ENCODE data around the gene CALML4. TPM values are rescaled to one million over a fixed set of nuclear protein-coding genes. Genes with fewer than 3 reads are reported as not detected.

The CALML4 gene
- total and polyA plus RNA-seq, 4 donors, result 10.4 to 21.7 (median 14.4) TPM

DNA sequence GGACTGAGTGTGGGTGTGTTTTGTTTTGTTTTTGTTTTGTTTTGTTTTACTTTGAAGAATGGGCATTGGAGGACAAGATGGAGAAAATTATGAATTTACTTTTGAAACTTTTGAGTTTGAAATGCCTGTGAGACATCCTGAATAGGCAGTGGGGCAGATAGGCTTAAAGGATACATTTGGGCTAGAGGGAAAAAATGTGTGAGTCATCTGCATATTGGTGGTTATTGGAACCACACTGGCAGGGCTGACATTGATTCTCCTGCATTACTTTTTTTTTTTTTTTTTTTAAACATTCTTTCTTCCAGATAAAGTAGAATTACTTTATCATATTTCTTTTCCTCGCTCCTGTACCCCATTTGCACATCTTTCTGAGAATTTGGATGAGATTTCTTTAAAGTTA lies 56.1 kb downstream of the CALML4 start:
- Histone ChIP-seq H3K4me1 (ENCODE audit: control insufficient read depth in 5 of 5, insufficient read depth in 5 of 5, low read length in 5 of 5) (no peaks in the 10 kb centered on the region), H3K27me3 (ENCODE audit: control insufficient read depth in 3 of 3, insufficient read depth in 3 of 3, low read length in 2 of 3) (no peaks in the 10 kb centered on the region), H3K4me3 (no peak overlapping the region), H3K9ac (ENCODE audit: insufficient read depth in 1 of 2, low read length in 2 of 2) (no peak overlapping the region), H3K9me3 (ENCODE audit: control insufficient read depth in 4 of 4, insufficient read depth in 3 of 4, low read length in 3 of 4) (no peaks in the 10 kb centered on the region), H3K27ac (ENCODE audit: low read depth in 1 of 2, low read length in 1 of 2) (no peak overlapping the region), H3K36me3 (ENCODE audit: control insufficient read depth in 4 of 4, insufficient read depth in 4 of 4, low read length in 4 of 4) (peaks cover 0 to 12% (median 5%) of the 10 kb centered on the region in 4 donors)
- ATAC-seq (ENCODE audit: insufficient read depth, low FRiP score) (no peak), DNase-seq (no peak)
- TF ChIP-seq, protein P1, sequence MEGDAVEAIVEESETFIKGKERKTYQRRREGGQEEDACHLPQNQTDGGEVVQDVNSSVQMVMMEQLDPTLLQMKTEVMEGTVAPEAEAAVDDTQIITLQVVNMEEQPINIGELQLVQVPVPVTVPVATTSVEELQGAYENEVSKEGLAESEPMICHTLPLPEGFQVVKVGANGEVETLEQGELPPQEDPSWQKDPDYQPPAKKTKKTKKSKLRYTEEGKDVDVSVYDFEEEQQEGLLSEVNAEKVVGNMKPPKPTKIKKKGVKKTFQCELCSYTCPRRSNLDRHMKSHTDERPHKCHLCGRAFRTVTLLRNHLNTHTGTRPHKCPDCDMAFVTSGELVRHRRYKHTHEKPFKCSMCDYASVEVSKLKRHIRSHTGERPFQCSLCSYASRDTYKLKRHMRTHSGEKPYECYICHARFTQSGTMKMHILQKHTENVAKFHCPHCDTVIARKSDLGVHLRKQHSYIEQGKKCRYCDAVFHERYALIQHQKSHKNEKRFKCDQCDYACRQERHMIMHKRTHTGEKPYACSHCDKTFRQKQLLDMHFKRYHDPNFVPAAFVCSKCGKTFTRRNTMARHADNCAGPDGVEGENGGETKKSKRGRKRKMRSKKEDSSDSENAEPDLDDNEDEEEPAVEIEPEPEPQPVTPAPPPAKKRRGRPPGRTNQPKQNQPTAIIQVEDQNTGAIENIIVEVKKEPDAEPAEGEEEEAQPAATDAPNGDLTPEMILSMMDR (IDR thresholded peaks at IDR 0.05; ENCODE audit: control extremely low read depth, extremely low read depth), result no peak
- WGBS, 2 donors, result 98 to 100% methylated on average over 1 of the region's 1 CpG

DNA sequence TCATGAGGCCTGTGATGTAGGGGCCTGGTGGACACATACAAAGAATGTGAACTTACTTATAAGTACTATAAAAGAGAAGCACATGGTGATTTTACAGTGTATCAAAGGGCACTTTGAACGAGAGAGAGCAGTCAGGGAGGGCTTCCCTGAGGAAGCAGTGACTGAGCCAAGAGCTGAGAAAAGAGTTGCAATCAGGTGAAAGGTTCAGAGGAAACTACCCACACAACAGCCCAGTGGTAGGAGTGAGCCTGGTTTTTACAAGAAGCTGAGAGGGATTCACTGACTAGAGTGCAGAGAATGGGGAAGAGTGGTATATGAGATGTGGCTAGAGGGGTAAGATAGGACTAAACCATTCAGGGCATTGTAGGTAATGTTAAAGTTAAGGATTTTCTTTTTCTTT lies 57.1 kb downstream of the CALML4 start:
- Histone ChIP-seq H3K36me3 (ENCODE audit: control insufficient read depth in 4 of 4, insufficient read depth in 4 of 4, low read length in 4 of 4) (peaks cover 0 to 8% (median 2%) of the 10 kb centered on the region in 4 donors), H3K27me3 (ENCODE audit: control insufficient read depth in 3 of 3, insufficient read depth in 3 of 3, low read length in 2 of 3) (no peaks in the 10 kb centered on the region), H3K4me1 (ENCODE audit: control insufficient read depth in 5 of 5, insufficient read depth in 5 of 5, low read length in 5 of 5) (no peaks in the 10 kb centered on the region), H3K9me3 (ENCODE audit: control insufficient read depth in 4 of 4, insufficient read depth in 3 of 4, low read length in 3 of 4) (no peaks in the 10 kb centered on the region), H3K27ac (ENCODE audit: low read depth in 1 of 2, low read length in 1 of 2) (no peak overlapping the region), H3K9ac (ENCODE audit: insufficient read depth in 1 of 2, low read length in 2 of 2) (no peak overlapping the region), H3K4me3 (no peak overlapping the region)
- ATAC-seq (ENCODE audit: insufficient read depth, low FRiP score) (no peak), DNase-seq (no peak)
- 84 to 88% methylated on average over 1 of the region's 1 CpG for WGBS, 2 donors
- TF ChIP-seq, protein P1 (IDR thresholded peaks at IDR 0.05; ENCODE audit: control extremely low read depth, extremely low read depth), result no peak

GRCh38 chr15:68145706-68146105 lies 59.4 kb downstream of the CALML4 start:
- Histone ChIP-seq H3K9me3 (ENCODE audit: control insufficient read depth in 4 of 4, insufficient read depth in 3 of 4, low read length in 3 of 4) (no peaks in the 10 kb centered on the region), H3K4me1 (ENCODE audit: control insufficient read depth in 5 of 5, insufficient read depth in 5 of 5, low read length in 5 of 5) (peaks cover 0 to 3% (median 0%) of the 10 kb centered on the region in 5 donors), H3K36me3 (ENCODE audit: control insufficient read depth in 4 of 4, insufficient read depth in 4 of 4, low read length in 4 of 4) (peaks cover 0 to 8% (median 2%) of the 10 kb centered on the region in 4 donors), H3K9ac (ENCODE audit: insufficient read depth in 1 of 2, low read length in 2 of 2) (no peak overlapping the region), H3K27ac (ENCODE audit: low read depth in 1 of 2, low read length in 1 of 2) (no peak overlapping the region), H3K27me3 (ENCODE audit: control insufficient read depth in 3 of 3, insufficient read depth in 3 of 3, low read length in 2 of 3) (no peaks in the 10 kb centered on the region), H3K4me3 (no peak overlapping the region)
- no peak for ATAC-seq (ENCODE audit: insufficient read depth, low FRiP score)
- TF ChIP-seq, protein P1 (IDR thresholded peaks at IDR 0.05; ENCODE audit: control extremely low read depth, extremely low read depth), result no peak
- DNase-seq, result no peak

DNA sequence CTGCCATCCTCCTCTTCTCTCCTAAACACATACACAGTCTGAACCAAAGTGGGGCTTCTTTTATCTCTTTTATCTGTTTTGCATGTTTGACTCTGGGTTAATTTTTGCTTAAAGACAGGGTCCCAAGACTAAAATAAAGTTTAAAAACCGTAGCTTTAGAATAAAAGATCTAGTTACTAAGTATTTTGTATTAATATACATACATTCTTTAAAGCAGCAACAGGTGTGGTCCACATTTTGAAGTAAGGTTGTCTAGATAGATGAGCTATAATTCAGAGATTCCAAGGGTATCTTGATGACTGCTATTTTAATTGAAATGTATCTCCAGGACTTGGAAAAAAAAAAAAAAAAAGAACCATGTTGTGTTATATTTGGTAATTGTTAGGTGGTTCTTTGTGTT lies 61.3 kb downstream of the CALML4 start:
- ATAC-seq (ENCODE audit: insufficient read depth, low FRiP score) (no peak), DNase-seq (no peak)
- H3K9me3 ChIP-seq (ENCODE audit: control insufficient read depth in 4 of 4, insufficient read depth in 3 of 4, low read length in 3 of 4), result no peaks in the 10 kb centered on the region
- no peak overlapping the region for H3K27ac ChIP-seq (ENCODE audit: low read depth in 1 of 2, low read length in 1 of 2)
- no peaks in the 10 kb centered on the region for H3K27me3 ChIP-seq (ENCODE audit: control insufficient read depth in 3 of 3, insufficient read depth in 3 of 3, low read length in 2 of 3)
- H3K4me3 ChIP-seq, result no peak overlapping the region
- peaks cover 0 to 3% (median 0%) of the 10 kb centered on the region in 5 donors for H3K4me1 ChIP-seq (ENCODE audit: control insufficient read depth in 5 of 5, insufficient read depth in 5 of 5, low read length in 5 of 5)
- TF ChIP-seq, protein P1 (IDR thresholded peaks at IDR 0.05; ENCODE audit: control extremely low read depth, extremely low read depth), result no peak
- no peak overlapping the region for H3K9ac ChIP-seq (ENCODE audit: insufficient read depth in 1 of 2, low read length in 2 of 2)
- 87 to 88% methylated on average over 1 of the region's 1 CpG for whole genome bisulfite sequencing, 2 donors
- H3K36me3 ChIP-seq (ENCODE audit: control insufficient read depth in 4 of 4, insufficient read depth in 4 of 4, low read length in 4 of 4), result peaks cover 0 to 13% (median 5%) of the 10 kb centered on the region in 4 donors

Measured in lung (tissue), 12 donors.